ENCODE results near the gene MDFIC.
A peak's percentile ranks its signal among the peaks of the same experiment; 100 is the strongest.

Gene MDFIC

DNA sequence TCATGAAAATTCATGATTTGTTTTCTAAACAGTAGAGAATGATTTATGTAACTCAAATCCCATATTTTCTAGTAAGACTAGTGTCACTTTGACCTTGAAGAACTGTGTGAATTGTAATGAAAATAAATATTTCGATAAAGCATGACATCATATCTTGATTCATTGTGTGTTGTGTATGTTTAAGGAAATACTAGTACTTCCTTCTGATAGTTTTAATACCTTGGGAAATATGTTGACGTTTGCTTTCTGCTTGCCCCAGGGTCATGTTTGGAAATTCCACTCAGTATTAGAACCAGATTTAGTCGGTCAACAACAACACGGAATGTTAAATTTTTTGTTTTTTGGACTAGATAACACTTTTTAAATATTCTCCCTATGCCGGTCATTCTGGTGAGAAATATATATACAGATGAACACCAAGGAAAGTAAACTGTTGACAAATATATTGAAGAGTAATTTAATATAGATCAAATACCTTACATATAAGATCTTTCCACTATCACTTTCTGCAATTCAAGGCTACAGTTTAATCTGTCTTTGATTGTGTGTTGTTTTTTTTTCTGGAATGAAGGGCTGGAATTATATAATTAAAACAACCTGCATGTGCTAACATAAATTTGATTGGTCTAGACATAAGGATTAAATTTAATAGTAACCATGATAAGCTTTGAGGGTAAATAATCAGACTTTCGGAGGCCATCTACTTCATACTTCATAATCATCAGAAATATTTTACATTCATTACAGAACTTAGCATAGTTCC, 126.2 kb downstream of the MDFIC start:
- H3K27ac ChIP-seq, result no peak overlapping the region
- no peak for TF ChIP-seq ZFX (IDR thresholded peaks at IDR 0.05)
- no peak for TF ChIP-seq CTCF (conservative IDR thresholded peaks at IDR 0.05)

- TF ChIP-seq CTCF (conservative IDR thresholded peaks at IDR 0.05), result peak; percentile 20; the same call in 1 of the 2 replicates
- no peak for TF ChIP-seq ZFX (IDR thresholded peaks at IDR 0.05)
Measured at GRCh38 chr7:115052706-115053105, 130.8 kb downstream of the MDFIC start.

DNA sequence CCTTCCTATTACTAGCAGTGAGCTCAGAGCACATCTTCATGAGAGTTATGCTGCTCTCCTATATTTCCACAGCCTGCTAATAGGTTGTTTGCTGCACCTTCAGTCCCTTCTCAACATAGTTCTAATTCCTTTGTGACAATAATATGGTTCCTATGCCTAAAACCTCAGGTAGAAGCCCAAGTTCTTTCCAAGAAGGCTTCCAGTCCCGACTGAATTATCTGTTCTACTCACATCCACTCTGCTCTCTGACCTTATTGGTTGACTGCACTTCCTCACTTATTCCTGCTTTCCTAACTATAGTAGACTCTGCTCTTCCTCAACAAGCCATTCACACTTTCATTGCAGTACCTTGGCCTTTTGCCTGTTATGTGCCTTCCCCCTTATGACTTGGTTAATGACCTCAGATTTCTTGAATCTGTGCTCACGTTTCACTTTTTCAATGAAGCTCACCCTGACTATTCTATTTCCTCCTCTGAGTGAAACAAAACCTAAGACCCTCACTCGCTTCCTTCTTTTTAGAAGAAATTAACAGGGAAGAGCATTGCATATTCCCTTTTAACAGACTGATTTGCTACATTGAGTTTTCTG, 132.7 kb downstream of the MDFIC start:
- no peak overlapping the region for H3K27ac ChIP-seq
- TF ChIP-seq CTCF (conservative IDR thresholded peaks at IDR 0.05) (no peak), ZFX (IDR thresholded peaks at IDR 0.05) (no peak)

More at GRCh38 chr7:115052706-115053105, 130.8 kb downstream of the MDFIC start:
- H3K27ac ChIP-seq, result no peak overlapping the region

GRCh38 chr7:115056019-115056418, 134.1 kb downstream of the MDFIC start:
- no peak for TF ChIP-seq CTCF (conservative IDR thresholded peaks at IDR 0.05)
- no peak for TF ChIP-seq ZFX (IDR thresholded peaks at IDR 0.05)
- no peak overlapping the region for H3K27ac ChIP-seq

DNA sequence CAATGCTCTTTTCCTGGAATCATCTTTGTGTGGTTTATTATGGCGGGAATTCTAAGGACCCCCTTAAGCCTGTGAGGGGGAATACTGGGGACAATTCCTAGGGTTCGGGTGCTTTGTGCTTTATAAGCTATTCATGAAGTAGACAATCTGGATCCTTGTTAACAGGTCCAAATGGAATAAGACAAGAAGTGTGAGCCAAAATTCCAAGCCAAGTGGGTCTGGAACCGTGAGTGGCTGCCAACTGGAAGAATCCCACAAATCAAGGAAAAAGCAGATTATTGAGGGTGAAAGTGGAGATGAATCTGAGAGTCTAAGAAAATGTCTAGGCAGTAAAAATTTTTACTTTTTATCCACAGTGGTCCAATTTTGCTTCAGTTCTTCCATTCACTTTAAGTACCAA, 136.8 kb downstream of the MDFIC start:
- TF ChIP-seq CTCF (conservative IDR thresholded peaks at IDR 0.05), result no peak
- no peak for TF ChIP-seq ZFX (IDR thresholded peaks at IDR 0.05)
- H3K27ac ChIP-seq, result no peak overlapping the region

DNA sequence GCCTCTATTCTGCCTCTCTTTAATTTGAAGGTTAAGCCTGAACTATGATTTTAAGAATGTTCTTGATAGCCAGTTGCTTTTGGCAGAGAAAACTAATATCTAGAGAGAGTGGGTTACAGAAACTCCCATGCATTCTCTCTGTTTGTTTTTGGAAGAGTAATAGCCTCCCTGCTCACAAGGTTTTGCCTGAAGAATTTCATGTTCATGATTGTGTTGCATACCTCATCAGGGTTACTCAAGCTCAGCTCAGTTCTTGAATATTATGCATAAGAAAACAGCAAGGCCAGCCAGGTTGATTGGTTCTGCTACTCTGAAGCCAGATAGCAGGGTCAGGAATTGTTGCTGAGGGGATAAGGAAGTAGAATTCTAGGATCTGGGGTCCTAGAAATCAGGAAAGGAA, 137.4 kb downstream of the MDFIC start:
- no peak for TF ChIP-seq ZFX (IDR thresholded peaks at IDR 0.05)
- no peak for TF ChIP-seq CTCF (conservative IDR thresholded peaks at IDR 0.05)
- no peak overlapping the region for H3K27ac ChIP-seq

DNA sequence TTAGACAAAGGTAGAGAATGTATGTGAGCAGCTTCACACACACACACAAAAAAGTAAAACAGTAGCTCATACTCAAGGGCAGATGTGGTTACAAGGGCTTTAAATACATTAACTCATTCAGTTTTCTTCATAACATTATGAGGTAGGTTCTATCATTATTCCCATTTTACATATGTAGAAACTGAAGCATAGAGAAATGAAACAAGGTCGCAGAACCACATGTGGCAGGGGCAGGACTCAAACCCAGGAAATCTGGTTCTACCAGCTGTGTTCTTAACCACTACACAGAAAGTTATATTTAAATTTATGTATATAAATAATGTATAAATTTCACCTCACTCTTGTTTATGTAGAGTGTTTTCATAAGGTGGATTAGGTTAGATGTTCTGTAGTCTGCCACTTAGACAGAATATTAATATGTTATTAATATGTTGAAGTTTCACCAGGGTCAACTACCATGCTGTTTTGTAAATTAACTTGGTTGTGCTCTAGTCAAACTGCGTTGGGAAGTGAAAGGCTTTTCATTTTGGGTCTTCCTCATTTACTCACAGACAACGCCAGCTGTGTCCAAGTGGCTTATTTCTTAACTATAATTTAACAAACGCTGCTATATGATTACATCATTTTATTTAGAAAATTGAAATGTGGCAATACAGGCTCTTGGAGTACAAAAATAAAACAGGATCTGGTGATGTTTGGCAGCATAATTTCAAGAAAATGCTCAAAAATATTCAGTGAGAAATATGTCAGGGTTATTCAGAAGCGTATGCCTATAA, 138.4 kb downstream of the MDFIC start:
- H3K27ac ChIP-seq, result no peak overlapping the region
- TF ChIP-seq ZFX (IDR thresholded peaks at IDR 0.05), result no peak
- TF ChIP-seq CTCF (conservative IDR thresholded peaks at IDR 0.05), result no peak
